Measurements from ENCODE around the gene RPP40.

DNA sequence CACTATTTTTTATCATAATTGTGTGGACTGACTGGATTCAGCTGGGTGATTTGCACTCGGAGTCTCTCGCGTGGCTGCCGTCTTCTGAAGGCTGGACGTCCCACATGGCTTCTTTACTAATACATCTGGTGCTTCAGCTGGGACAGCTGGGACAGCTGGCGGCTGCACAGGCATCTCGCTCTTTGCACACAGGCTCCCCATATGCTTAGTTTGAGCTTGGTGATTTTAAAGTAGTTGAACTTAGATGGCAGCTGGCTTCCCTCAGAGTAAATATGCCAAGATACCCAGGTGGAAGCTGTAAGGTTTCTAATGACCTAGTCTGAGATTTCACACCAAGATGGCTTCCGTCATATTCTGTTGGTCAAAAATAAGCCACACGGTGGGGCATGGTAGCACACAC is 42.6 kb upstream of the RPP40 start:
- TF ChIP-seq EZH2phosphoT487 (IDR thresholded peaks at IDR 0.05; ENCODE audit: insufficient read depth, low read depth), result no peak
- TF ChIP-seq EZH2 (IDR thresholded peaks at IDR 0.05; ENCODE audit: insufficient read depth, poor library complexity, severe bottlenecking), result no peak
